Smooth muscle cell of the coronary artery (primary cell): ENCODE results near the gene RBM43. TPM values are rescaled to one million over a fixed set of nuclear protein-coding genes. Genes with fewer than 3 reads are reported as not detected.

ENCODE experiments used
- total RNA-seq: library from RNA; depleted of rRNA; stranded (reverse); fragments of >200 nt; gene quantifications from 2 replicates; pipeline ENCODE4 v1.2.3, GENCODE V29; 2014; ENCODE audit warnings: low replicate concordance

Gene RBM43
- total RNA-seq: 3.9 TPM in 2 replicates

GRCh38 chr2:151261231-151261976 lies at the start of gene RBM43:
Gene RBM43, minus strand, starts transcription at chr2:151261863. Its CDS starts 136 bp downstream, at chr2:151261727.

Other genes with a start within 250 kb of the RBM43 start
- 6.8 and 9.6 TPM in 2 replicates for gene NMI, start 27.8 kb upstream of the RBM43 start, total RNA-seq
- 13.8 and 89.5 TPM in 2 replicates for gene TNFAIP6, start 95.7 kb upstream of the RBM43 start, total RNA-seq
- 16.1 and 22.7 TPM in 2 replicates for gene RIF1, start 148.0 kb upstream of the RBM43 start, total RNA-seq